ENCODE data around the gene CEP55.

The CEP55 gene

DNA sequence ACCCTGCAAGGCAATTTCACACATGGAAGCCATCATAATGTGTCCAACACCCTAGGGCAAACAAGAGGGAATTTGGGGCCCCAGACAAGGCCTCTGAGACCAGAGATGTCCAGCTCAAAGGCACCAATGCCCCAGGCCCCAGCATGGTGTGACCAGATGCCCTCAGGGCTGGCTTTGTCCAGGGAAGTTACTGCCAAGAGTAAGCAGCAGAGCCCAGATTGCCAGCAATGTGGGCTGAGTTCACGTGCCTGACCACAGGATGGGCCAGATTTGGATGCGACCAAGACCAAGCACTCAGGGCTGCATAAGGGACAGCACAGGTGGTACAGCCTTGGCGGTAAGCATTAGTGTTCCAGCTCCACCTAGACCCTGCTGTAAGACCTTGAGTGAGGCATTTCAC is 27.0 kb upstream of the CEP55 start:
- no peak for DNase-seq (ENCODE audit: low read depth in 3 of 3)

GRCh38 chr10:93471110-93471651 is 25.2 kb upstream of the CEP55 start:
- DNase-seq (ENCODE audit: low read depth in 3 of 3), result no peak

GRCh38 chr10:93473161-93473560 is 23.3 kb upstream of the CEP55 start:
- DNase-seq (ENCODE audit: low read depth in 3 of 3), result no peak

DNA sequence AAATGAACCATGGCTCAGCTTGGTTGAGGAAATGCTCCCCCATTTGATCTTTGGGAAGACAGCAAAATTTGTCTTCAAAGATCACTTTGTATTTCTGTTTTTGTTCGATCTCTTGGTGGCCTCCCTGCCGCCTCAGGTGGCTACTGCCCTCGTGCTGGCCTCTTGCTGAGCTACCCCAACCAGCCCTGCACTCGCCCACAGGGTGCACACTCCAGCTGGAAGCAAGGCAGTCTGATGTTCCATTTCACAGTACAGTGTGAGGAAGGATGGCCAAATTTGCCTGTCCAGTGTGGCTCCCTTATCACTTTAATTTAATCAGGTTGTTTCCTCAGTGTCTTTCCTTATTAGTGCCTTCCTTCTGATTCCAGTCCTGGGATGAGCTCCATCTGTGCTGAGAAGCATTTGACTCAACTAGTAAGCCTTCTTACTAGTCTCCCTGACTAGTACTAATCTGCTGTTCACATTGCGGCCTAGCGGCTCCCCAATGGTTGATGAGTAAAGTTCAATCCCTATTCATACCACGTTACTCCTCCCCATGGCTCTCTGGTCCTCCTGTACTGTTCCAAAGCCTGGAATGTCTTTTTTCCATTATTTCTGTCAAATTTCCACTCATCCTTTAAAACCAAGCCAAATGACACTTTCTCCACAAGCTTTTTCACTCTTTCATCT is 22.5 kb upstream of the CEP55 start:
- no peak for DNase-seq (ENCODE audit: low read depth in 3 of 3)

DNA sequence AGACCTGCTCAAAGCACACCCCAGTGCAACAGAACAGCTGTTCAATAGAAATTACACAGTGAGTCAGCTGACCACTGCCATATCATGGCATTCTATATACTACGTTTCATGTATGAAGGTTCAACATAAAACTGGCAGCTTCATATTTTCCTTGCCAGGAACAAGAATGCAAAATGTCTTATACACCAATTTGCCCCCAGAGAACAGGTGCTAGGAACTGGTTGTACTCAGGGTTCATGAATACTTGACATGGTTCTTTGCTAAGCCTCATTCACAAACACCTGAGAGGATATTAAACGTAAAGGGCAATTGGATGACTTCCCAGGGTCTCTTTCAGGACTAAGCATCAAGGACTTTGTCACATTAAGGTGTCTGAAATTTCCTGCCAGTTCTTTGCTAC is 21.2 kb upstream of the CEP55 start:
- DNase-seq (ENCODE audit: low read depth in 3 of 3), result no peak

DNA sequence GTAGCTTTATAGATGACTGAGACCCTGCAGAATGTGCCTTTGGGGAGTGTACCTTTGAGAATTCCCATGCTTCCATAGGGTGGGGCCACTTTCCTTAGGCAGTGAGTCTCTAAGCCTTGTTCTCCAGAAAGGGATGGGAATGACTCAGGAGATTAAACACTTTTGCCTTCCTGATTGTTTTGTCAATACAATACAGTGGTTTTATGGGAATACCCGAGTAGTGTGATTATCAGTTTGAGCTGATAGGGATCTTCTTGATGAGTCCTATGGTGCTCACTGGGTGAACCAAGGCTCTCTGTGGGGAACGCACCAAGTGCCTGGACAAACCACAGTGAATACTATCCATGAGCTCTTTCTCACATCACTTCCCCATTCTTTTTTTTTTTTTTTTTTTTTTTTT is 20.5 kb upstream of the CEP55 start:
- no peak for DNase-seq (ENCODE audit: low read depth in 3 of 3)

DNA sequence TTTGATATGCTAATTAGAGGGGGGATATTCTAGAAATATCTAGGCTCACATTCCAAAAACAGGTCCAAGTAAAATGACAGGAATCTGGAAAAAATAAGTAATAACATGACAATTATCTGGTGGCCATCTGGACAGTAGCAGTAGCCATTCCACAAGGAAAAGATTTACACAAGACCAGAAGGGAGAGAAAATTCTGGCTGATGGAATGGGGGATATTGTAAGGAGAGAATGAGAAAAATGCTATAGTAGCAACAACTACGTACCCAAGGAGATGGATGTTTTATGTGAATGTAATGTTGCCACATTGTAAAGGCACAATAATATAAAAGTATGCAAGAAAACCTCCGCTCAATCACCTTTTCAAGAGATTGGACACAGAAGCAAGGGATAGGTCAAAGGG is 19.7 kb upstream of the CEP55 start:
- no peak for DNase-seq (ENCODE audit: low read depth in 3 of 3)

GRCh38 chr10:93478873-93479272 is 17.5 kb upstream of the CEP55 start:
- DNase-seq (ENCODE audit: low read depth in 3 of 3), result no peak

- no peak for DNase-seq (ENCODE audit: low read depth in 3 of 3)
Measured at GRCh38 chr10:93481637-93482144, 14.7 kb upstream of the CEP55 start.

DNA sequence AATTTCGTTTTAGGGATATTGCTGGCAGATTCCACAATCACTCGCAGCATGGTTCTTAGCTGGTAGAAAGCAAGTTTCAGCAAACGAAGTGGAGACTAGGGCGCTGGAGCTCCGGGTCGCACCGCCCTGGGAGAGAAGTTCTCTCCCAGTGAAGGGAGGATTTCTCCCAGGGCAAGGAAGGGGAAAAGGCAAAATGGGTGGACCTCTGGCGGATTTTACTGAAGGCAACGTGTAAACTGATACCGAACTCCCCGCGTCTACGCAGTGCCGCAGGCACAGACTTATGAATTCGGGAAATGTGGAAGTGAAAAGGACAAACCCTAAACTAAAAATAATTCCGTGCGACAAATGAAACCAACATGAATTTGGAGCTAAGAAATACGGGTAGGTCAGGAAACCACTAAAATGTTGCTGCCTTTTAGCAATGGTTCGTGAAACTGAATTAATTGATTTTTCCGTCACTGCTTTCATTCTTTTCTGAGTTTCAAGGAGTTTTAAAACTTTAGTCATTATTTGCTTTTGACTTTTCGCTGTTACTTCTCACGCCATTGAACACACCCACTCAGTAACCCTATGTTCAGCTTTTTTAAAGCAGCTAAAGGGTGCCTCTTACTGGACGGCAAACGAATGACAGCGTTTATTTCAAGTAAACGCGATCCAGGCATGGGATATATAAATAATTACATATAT is 14.1 kb upstream of the CEP55 start, which contains the start of gene MYOF:
Gene MYOF, minus strand, starts transcription at position 190 of the 690 bp plus-strand sequence. Its CDS starts 140 bp downstream, at position 50.
- DNase-seq (ENCODE audit: low read depth in 3 of 3), result peak in 2 of 3 experiments; percentile 19 to 29

DNA sequence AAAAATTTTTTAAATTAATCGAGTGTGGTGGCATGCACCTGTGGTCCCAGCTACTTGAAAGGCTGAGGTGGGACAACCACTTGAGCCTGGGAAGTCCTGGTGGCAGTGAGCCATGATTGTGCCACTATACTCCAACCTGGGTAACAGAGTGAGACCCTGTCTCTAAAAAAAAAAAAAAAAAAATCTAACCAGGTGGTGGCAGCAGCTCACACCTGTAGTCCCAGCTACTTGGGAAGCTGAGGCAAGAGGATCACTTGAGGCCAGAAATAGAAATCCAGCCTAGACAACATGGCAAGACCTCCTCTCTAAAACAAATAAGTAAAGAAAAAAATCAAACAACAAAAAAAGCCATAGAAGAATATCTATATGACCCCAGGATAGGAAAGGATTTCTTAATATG is 10.7 kb upstream of the CEP55 start:
- DNase-seq (ENCODE audit: low read depth in 3 of 3), result no peak

GRCh38 chr10:93488956-93489528 is 7.4 kb upstream of the CEP55 start:
- DNase-seq (ENCODE audit: low read depth in 3 of 3), result no peak

DNA sequence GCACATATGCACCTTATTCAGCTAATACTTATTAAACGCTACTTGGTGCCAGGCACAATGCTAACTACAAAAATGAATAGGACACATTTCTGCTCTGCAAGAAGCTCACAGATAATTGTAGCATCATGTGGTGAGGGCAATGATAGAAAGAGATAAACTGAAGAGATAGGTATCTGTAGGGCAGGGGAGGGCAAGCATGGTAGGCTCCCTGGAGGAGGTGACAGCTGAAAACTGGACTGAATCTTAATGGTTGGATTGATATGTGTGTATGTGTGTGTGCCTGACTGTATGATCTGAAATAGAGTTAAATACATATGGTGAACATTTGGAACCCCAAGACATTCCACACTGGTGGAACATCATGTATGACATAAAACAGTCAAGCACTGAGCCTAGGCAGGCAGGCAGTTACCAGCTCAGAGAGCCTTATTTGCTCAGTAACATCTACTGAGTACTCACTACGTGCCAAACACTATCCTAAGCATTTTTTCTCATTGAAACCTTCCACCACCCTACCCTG is 4.8 kb upstream of the CEP55 start:
- DNase-seq (ENCODE audit: low read depth in 3 of 3), result no peak

- DNase-seq (ENCODE audit: low read depth in 3 of 3), result no peak
Measured at GRCh38 chr10:93493162-93493561, 3.2 kb upstream of the CEP55 start.

GRCh38 chr10:93494494-93494893 is 1.9 kb upstream of the CEP55 start:
- no peak for DNase-seq (ENCODE audit: low read depth in 3 of 3)

DNA sequence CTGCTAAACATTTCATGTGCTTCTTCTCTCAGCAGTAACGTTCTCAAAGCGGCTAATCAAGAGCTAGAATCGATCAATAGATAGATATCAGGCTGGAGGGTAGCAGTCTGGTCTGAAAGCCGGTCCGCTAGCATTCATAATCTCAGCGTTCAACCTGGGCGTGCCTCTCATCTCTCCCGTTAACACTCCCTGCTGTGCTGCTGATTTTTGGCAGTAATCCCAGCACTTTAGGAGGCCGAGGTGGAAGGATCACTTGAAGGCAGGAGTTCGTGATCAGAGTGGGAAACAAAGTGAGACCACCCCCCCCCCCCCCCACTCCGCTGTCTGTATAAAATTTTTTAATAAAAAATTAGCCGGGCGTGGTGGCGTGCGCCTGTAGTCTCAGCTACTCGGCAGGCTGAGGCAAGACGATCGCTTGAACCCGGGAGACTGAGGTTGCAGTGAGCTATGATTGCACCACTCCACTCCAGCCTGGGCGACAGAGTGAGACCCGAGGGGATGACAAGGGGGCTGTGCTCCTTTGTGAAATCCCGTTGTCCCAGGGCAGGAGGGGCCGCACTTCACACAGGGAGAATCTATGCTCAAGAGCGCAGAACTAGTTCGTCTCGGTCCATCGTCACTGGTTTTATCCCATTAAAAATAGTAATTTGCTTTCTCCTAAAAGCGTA is 624 bp upstream of the CEP55 start:
- DNase-seq (ENCODE audit: low read depth in 3 of 3), result no peak

DNA sequence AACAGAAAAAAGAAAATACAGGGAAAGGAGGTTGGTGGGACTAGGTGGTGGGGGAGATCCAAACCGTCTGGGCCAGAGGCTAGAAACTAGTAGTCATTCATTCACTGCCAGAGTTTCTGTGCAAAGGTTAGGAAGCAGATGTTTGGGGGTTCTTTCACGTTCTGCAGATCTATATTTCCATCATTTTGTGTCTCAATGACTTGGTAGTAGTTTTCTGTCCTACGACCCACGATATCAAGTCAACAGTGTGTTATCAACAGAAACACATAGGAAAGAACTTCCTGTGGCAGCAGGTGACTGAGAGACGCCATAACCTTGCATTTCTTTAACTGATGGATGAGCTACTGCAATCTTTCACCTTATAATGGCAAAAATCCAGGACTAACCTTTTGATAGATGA is 1.8 kb downstream of the CEP55 start:
- no peak for DNase-seq (ENCODE audit: low read depth in 3 of 3)

DNA sequence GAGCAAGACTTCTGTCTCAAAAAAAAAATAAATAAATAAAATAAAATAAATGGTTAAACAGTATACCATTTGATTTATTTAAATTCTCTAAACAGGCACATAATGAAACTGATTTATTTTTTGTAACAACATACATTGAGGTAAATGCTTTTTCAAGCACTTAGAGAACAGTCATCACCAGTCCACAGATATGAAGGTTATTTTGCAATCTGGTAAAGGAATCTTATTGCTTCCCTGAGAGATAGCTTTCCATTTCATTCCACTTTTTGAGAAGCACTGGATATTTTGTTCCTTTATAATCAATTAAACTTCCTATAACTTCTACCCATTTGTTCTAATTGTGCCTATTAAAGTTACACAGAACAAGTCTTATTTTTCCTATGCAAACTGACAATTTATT is 5.2 kb downstream of the CEP55 start:
- DNase-seq (ENCODE audit: low read depth in 3 of 3), result no peak

GRCh38 chr10:93503075-93503474 is 6.7 kb downstream of the CEP55 start:
- DNase-seq (ENCODE audit: low read depth in 3 of 3), result no peak

DNA sequence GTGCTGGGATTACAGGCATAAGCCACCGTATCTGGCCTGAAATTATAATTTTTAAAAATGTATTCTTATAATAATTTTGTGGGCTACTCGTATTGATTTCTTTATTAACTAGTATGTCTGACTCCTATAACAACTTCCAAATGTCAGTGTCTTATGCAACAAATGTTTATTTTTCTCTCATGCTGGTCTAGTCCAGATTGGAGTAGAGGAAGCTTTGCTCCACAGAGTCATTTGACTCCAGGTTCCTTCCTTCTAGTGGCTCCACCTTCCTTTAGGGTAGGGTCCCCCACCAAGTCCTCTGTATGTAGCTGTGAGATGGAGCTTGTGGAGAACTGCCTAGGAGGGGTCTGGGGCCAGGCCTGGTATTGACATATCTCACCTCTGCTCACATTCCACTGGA is 8.7 kb downstream of the CEP55 start:
- no peak for DNase-seq (ENCODE audit: low read depth in 3 of 3)

DNA sequence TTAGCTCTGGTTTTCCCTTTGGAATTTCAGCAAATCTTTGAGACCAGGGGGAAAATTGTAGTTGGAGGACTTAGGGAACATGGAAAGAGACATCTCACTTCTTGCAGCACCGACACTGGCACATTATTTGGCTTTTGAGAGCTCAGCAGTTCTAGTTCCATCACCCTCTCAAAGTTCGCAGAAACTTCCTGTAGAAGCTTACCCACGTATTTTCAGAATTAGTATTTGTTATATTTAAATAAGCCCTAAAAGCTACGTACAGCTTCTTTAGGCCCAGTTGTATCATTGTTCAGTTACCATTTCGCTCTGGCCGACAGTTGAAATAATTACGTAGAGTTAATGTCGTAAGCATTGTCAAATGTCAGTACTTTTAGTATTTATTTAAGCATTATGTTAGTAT is 13.4 kb downstream of the CEP55 start:
- DNase-seq (ENCODE audit: low read depth in 3 of 3), result no peak

GRCh38 chr10:93512565-93512964 is 16.2 kb downstream of the CEP55 start:
- DNase-seq (ENCODE audit: low read depth in 3 of 3), result no peak
